NCI-H187 (cell line): Measurements from ENCODE around the gene MACROD1.

Experiments used
- DNase-seq, 2 experiments: peaks; one replicate each; lab custom pipeline; 2025; lab: John Stamatoyannopoulos, UW

Gene MACROD1

GRCh38 chr11:64035576-64035975 lies 130.3 kb downstream of the MACROD1 start, which contains the start of gene FLRT1:
TSS of gene FLRT1 (plus strand) at chr11:64035931. CDS start at chr11:64116268, 80,337 bp downstream.
- no peak for DNase-seq

GRCh38 chr11:64035081-64035524 lies 130.8 kb downstream of the MACROD1 start:
- no peak for DNase-seq

GRCh38 chr11:64034411-64034811 lies 131.5 kb downstream of the MACROD1 start:
- DNase-seq, result no peak

GRCh38 chr11:64032050-64032449 lies 133.9 kb downstream of the MACROD1 start:
- no peak for DNase-seq

GRCh38 chr11:64031001-64031400 lies 134.9 kb downstream of the MACROD1 start:
- DNase-seq, result no peak

- DNase-seq, result no peak
Measured at GRCh38 chr11:64029773-64030172, 136.1 kb downstream of the MACROD1 start.

- peak; percentile 9 to 42 for DNase-seq
Measured at GRCh38 chr11:64028398-64029115, 137.4 kb downstream of the MACROD1 start.

GRCh38 chr11:64027651-64028397 lies 138.1 kb downstream of the MACROD1 start:
- DNase-seq, result no peak

GRCh38 chr11:64026575-64027205 lies 139.2 kb downstream of the MACROD1 start:
- DNase-seq, result no peak

GRCh38 chr11:64025205-64025604 lies 140.7 kb downstream of the MACROD1 start:
- DNase-seq, result no peak

- no peak for DNase-seq
Measured at GRCh38 chr11:64023712-64024710, 141.9 kb downstream of the MACROD1 start.

- DNase-seq, result no peak
Measured at GRCh38 chr11:64022125-64022784, 143.7 kb downstream of the MACROD1 start.

- no peak for DNase-seq
Measured at GRCh38 chr11:64021757-64022093, 144.2 kb downstream of the MACROD1 start.

GRCh38 chr11:64020976-64021756 lies 144.7 kb downstream of the MACROD1 start:
- DNase-seq, result no peak

- DNase-seq, result no peak
Measured at GRCh38 chr11:64019106-64020037, 146.5 kb downstream of the MACROD1 start.

- DNase-seq, result no peak
Measured at GRCh38 chr11:64018310-64018709, 147.6 kb downstream of the MACROD1 start.

GRCh38 chr11:64017945-64018224 lies 148.0 kb downstream of the MACROD1 start:
- DNase-seq, result no peak

- no peak for DNase-seq
Measured at GRCh38 chr11:64015935-64016845, 149.7 kb downstream of the MACROD1 start.
